Measurements from ENCODE around the gene OTOP3.

DNA sequence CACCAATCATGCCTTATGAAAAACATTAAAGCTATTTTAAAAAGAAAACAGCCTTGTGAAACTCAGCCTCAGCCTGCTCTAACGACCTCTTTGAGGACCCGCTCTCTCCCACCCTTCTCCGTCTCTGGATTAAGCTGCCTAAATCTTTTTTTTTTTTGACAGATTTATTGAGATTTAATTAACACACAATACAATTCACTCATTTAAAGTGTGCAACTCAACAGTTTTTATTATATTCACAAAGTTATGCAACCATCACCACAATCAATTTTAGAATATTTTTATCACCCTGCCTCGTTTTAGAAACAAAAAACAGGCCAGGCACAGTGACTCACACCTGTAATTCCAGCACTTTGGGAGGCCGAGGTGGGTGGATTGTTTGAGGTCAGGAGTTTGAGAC lies 60.1 kb downstream of the OTOP3 start:
- TF ChIP-seq GATA2 (IDR thresholded peaks at IDR 0.05; ENCODE audit: low read depth, low read length): no peak
- TF ChIP-seq GATA3 (IDR thresholded peaks at IDR 0.05; ENCODE audit: low read depth, low read length): no peak

All from SH-SY5Y (cell line).